Hepatocyte (in vitro differentiated cells): ENCODE results near the gene MAPK8. TPM values are rescaled to one million over a fixed set of nuclear protein-coding genes. Genes with fewer than 3 reads are reported as not detected.

Experiments used
- DNase-seq: peaks from one replicate; pipeline ENCODE4 v3.0.0-alpha.2; 2016; ENCODE audit warnings: low spot score
- H2AFZ ChIP-seq: fragments of 200-600 bp; sonication (generic); 2 replicates; pipeline ENCODE4 v1.6.0; 2016; ENCODE audit warnings: antibody characterized with exemption, mild to moderate bottlenecking
- H3K27ac ChIP-seq: fragments of 200-600 bp; sonication (generic); 2 replicates; pipeline ENCODE4 v1.5.1; 2016; ENCODE audit warnings: mild to moderate bottlenecking
- H3K27me3 ChIP-seq: fragments of 200-600 bp; sonication (generic); 2 replicates; pipeline ENCODE4 v1.6.1; 2016
- H3K36me3 ChIP-seq: fragments of 200-600 bp; sonication (generic); replicated peaks from 2 replicates; pipeline ENCODE4 v1.5.1; 2016; ENCODE audit warnings: low read depth; ENCODE audit not compliant: insufficient read depth
- H3K4me1 ChIP-seq: fragments of 200-600 bp; sonication (generic); 2 replicates; pipeline ENCODE4 v1.5.1; 2016; ENCODE audit warnings: mild to moderate bottlenecking, moderate library complexity; ENCODE audit not compliant: insufficient read depth
- H3K4me2 ChIP-seq: fragments of 200-600 bp; sonication (generic); 2 replicates; pipeline ENCODE4 v1.6.0; 2016
- H3K4me3 ChIP-seq: fragments of 200-600 bp; sonication (generic); 2 replicates; pipeline ENCODE4 v1.5.1; 2016; ENCODE audit warnings: mild to moderate bottlenecking
- H3K79me2 ChIP-seq: fragments of 200-600 bp; sonication (generic); 2 replicates; pipeline ENCODE4 v1.6.0; 2017; ENCODE audit warnings: mild to moderate bottlenecking
- H3K9me2 ChIP-seq: fragments of 200-600 bp; sonication (generic); replicated peaks from 2 replicates; pipeline ENCODE4 v1.6.0; 2017; ENCODE audit warnings: mild to moderate bottlenecking; ENCODE audit not compliant: insufficient read depth
- H3K9me3 ChIP-seq: fragments of 200-600 bp; sonication (generic); 2 replicates; pipeline ENCODE4 v1.5.1; 2016; ENCODE audit warnings: low read depth, mild to moderate bottlenecking
- H4K20me1 ChIP-seq: fragments of 200-600 bp; sonication (generic); 2 replicates; pipeline ENCODE4 v1.6.0; 2016; ENCODE audit warnings: mild to moderate bottlenecking; ENCODE audit not compliant: insufficient read depth, poor library complexity, severe bottlenecking
- EZH2 ChIP-seq: fragments of 200-600 bp; sonication (generic); IDR thresholded peaks from 2 replicates; pipeline ENCODE4 v1.6.1; 2016; ENCODE audit warnings: antibody characterized with exemption, mild to moderate bottlenecking, borderline replicate concordance
- EZH2phosphoT487 ChIP-seq: fragments of 200-600 bp; sonication (generic); IDR thresholded peaks from one replicate; pipeline ENCODE4 v1.6.1; 2018; ENCODE audit warnings: antibody characterized with exemption, mild to moderate bottlenecking, low read depth, moderate library complexity; ENCODE audit not compliant: unreplicated experiment, severe bottlenecking
- WGBS: methylation state at CpG from one replicate; pipeline ENCODE4 v1.1.6; 2016; ENCODE audit warnings: low lambda C conversion rate; ENCODE audit errors: missing lambda C conversion rate; 5-methylcytosine and 5-hydroxymethylcytosine counted together
- polyA plus RNA-seq: library from polyadenylated mRNA; unstranded; fragments of >200 nt; fragmentation: Nextera tagmentation; extraction: Ambion mirVana; gene quantifications from 2 replicates; pipeline ENCODE4 v1.2.1, GENCODE V29; 2016
- total RNA-seq: library from RNA; depleted of rRNA; stranded (reverse); fragments of >200 nt; gene quantifications from 2 replicates; pipeline ENCODE4 v1.2.3, GENCODE V29; 2014
- TF ChIP-seq, protein P1 (sequence below): fragments of 200-600 bp; sonication (generic); IDR thresholded peaks from 2 replicates; pipeline ENCODE4 v1.5.1; 2016; ENCODE audit warnings: antibody characterized with exemption, mild to moderate bottlenecking; ENCODE audit not compliant: poor library complexity

MAPK8 gene
- total and polyA plus RNA-seq, 2 experiments from 2014 or later, result 20.9 to 73.2 TPM

DNA sequence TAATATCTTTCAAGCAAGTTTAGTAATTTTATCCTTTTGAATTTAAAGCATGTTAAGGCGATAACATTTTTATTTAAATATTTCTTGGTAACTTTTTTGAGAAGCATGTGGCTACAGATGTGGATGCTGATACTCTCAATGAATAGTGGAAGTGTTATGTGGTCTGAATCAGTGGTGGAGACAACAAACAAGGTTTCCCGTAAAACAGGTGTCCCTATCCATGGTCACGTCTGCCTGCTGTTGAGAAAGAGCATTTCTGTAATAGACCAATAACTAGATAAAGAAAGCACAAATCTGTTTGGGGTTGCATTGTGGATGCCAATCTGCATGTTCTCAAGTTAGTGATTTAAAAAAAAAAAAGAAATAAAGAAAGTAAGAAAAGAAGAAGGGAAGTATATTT is 13.9 kb upstream of the MAPK8 start:
- no peaks in the 10 kb centered on the region for H3K9me3 ChIP-seq
- no peaks in the 10 kb centered on the region for H3K9me2 ChIP-seq
- H3K79me2 ChIP-seq, result no peaks in the 10 kb centered on the region
- H3K4me3 ChIP-seq, result no peak overlapping the region
- 94% methylated on average over 3 of the region's 3 CpGs for WGBS
- no peak overlapping the region for H2AFZ ChIP-seq
- no peaks in the 10 kb centered on the region for H3K36me3 ChIP-seq
- H4K20me1 ChIP-seq, result no peaks in the 10 kb centered on the region
- H3K4me2 ChIP-seq, result no peak overlapping the region
- H3K27ac ChIP-seq, result no peak overlapping the region
- TF ChIP-seq EZH2phosphoT487 (no peak), EZH2 (no peak)
- TF ChIP-seq, protein P1, sequence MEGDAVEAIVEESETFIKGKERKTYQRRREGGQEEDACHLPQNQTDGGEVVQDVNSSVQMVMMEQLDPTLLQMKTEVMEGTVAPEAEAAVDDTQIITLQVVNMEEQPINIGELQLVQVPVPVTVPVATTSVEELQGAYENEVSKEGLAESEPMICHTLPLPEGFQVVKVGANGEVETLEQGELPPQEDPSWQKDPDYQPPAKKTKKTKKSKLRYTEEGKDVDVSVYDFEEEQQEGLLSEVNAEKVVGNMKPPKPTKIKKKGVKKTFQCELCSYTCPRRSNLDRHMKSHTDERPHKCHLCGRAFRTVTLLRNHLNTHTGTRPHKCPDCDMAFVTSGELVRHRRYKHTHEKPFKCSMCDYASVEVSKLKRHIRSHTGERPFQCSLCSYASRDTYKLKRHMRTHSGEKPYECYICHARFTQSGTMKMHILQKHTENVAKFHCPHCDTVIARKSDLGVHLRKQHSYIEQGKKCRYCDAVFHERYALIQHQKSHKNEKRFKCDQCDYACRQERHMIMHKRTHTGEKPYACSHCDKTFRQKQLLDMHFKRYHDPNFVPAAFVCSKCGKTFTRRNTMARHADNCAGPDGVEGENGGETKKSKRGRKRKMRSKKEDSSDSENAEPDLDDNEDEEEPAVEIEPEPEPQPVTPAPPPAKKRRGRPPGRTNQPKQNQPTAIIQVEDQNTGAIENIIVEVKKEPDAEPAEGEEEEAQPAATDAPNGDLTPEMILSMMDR, result no peak
- no peak for DNase-seq
- peaks cover 6% of the 10 kb centered on the region for H3K4me1 ChIP-seq
- H3K27me3 ChIP-seq, result no peaks in the 10 kb centered on the region

DNA sequence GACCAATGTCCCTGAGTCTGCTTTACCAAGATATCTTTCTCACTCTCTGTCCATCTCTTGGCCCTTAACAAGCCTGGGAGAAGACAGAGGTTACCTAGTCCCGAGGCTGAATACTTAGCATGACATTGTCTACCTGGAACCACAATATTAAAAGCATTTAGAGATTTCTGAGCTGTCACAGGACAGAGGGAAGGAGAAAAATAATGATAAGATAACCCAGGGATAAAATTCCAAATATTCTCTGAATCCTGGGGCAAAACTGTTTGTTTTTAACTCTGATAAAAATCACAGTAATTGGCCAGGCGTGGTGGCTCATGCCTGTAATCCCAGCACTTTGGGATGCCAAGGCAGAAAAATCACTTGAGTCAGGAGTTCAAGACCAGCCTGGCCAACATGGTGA is 12.0 kb upstream of the MAPK8 start:
- no peaks in the 10 kb centered on the region for H3K79me2 ChIP-seq
- H3K27ac ChIP-seq, result no peak overlapping the region
- no peaks in the 10 kb centered on the region for H4K20me1 ChIP-seq
- no peaks in the 10 kb centered on the region for H3K36me3 ChIP-seq
- H3K4me1 ChIP-seq, result no peaks in the 10 kb centered on the region
- H3K4me3 ChIP-seq, result no peak overlapping the region
- H3K27me3 ChIP-seq, result no peaks in the 10 kb centered on the region
- WGBS, result 78% methylated on average over 2 of the region's 2 CpGs
- TF ChIP-seq EZH2 (no peak), EZH2phosphoT487 (no peak)
- TF ChIP-seq, protein P1, result no peak
- no peaks in the 10 kb centered on the region for H3K9me3 ChIP-seq
- no peak overlapping the region for H3K4me2 ChIP-seq
- H2AFZ ChIP-seq, result no peak overlapping the region
- no peaks in the 10 kb centered on the region for H3K9me2 ChIP-seq
- no peak for DNase-seq

DNA sequence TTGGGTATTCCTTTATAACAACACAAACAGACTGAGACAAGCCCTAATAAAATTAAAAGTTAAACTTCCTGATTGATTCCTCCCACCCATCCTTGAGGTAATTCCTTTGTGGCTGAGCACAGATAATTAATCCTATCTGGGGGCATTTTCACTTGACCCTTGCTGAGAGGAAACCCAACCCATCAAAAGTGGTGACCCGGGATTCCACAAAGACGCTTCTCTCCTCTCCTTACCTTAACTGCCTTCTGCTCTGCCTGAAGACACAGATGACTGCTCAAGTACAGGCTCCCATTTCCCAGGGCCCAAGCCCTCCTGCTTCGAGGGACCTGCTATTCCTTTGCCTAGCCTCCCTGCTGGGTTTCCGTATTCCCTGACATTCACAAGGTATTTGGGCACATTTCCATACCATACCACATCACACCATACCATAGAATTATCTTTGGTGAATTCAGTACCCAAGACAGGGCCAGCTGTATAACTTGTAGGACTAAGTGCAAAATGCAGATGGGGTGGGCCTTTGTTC is 9.8 kb upstream of the MAPK8 start:
- H3K9me2 ChIP-seq, result no peaks in the 10 kb centered on the region
- H3K4me3 ChIP-seq, result no peak overlapping the region
- H3K27me3 ChIP-seq, result no peaks in the 10 kb centered on the region
- no peak for DNase-seq
- no peaks in the 10 kb centered on the region for H3K79me2 ChIP-seq
- no peaks in the 10 kb centered on the region for H4K20me1 ChIP-seq
- TF ChIP-seq, protein P1, result no peak
- TF ChIP-seq EZH2, result no peak
- TF ChIP-seq EZH2phosphoT487, result no peak
- no peaks in the 10 kb centered on the region for H3K4me1 ChIP-seq
- no peak overlapping the region for H2AFZ ChIP-seq
- no peak overlapping the region for H3K4me2 ChIP-seq
- WGBS, result 76% methylated on average over 4 of the region's 4 CpGs
- H3K27ac ChIP-seq, result no peak overlapping the region
- no peaks in the 10 kb centered on the region for H3K9me3 ChIP-seq
- H3K36me3 ChIP-seq, result no peaks in the 10 kb centered on the region

DNA sequence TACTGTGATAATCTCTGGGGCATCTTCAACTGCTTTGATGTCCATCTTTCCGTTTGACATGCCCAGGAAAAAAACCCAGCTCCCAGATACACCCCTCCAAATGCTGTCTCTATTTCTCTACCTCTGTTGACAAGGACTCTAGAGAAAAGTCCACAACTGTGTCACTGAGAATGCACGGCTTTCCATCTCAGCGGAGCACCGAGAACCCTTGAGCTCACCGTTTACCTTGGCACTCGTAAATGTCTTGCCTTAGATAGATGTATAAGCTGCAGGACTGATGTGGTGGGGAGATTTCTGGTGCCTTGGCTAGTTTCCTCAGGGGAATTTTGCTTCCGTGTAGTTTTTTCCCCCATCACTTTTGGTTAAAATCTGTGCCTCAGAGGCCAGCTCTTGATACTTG is 7.4 kb upstream of the MAPK8 start:
- TF ChIP-seq, protein P1, result no peak
- TF ChIP-seq EZH2phosphoT487 (no peak), EZH2 (no peak)
- DNase-seq, result no peak
- Histone ChIP-seq H3K4me2 (no peak overlapping the region), H2AFZ (no peak overlapping the region), H3K36me3 (no peaks in the 10 kb centered on the region), H3K9me3 (no peaks in the 10 kb centered on the region), H3K27me3 (no peaks in the 10 kb centered on the region), H3K9me2 (no peaks in the 10 kb centered on the region), H3K79me2 (no peaks in the 10 kb centered on the region), H3K27ac (no peak overlapping the region), H3K4me3 (no peak overlapping the region), H3K4me1 (no peaks in the 10 kb centered on the region), H4K20me1 (no peaks in the 10 kb centered on the region)
- WGBS, result 57% methylated on average over 7 of the region's 7 CpGs
